Spleen (tissue), 11 donors: ENCODE results near the gene NPB. TPM values are rescaled to one million over a fixed set of nuclear protein-coding genes. Genes with fewer than 3 reads are reported as not detected.

Experiments used
- DNase-seq: peaks from one replicate; pipeline ENCODE4 v3.0.0-alpha.2; 2020
- H3K27ac ChIP-seq, 8 donors: fragments of 200-600 bp; sonication (generic) in 7 of 8; 1 replicate in 4 of 8; 2 replicates in 4 of 8; pipeline versions ENCODE4 v1.5.0 to v1.8.0; 2016 to 2021; ENCODE audit warnings: inconsistent platforms in 4 of 8, mild to moderate bottlenecking in 4 of 8, moderate library complexity in 1 of 8
- H3K27me3 ChIP-seq, 7 donors: fragments of 200-600 bp; sonication (generic) in 6 of 7; replicated peaks in 1 of 7; 1 replicate in 4 of 7; 2 replicates in 3 of 7; pipeline versions ENCODE4 v1.5.0 to v1.8.0; 2016 to 2021; ENCODE audit warnings: inconsistent platforms in 3 of 7, mild to moderate bottlenecking in 1 of 7
- H3K36me3 ChIP-seq, 6 donors: fragments of 200-600 bp; sonication (generic) in 5 of 6; 1 replicate in 4 of 6; 2 replicates in 2 of 6; pipeline versions ENCODE4 v1.5.0 to v1.8.0; 2016 to 2021; ENCODE audit warnings: inconsistent platforms in 2 of 6
- H3K4me1 ChIP-seq, 6 donors: fragments of 200-600 bp; sonication (generic) in 5 of 6; 1 replicate in 3 of 6; 2 replicates in 3 of 6; pipeline versions ENCODE4 v1.5.0 to v1.8.0; 2016 to 2021; ENCODE audit warnings: inconsistent platforms in 3 of 6
- H3K4me3 ChIP-seq, 8 donors: fragments of 200-600 bp; sonication (generic) in 7 of 8; 1 replicate in 4 of 8; 2 replicates in 4 of 8; pipeline versions ENCODE4 v1.5.0 to v1.8.0; 2016 to 2021; ENCODE audit warnings: inconsistent platforms in 4 of 8, mild to moderate bottlenecking in 4 of 8, moderate library complexity in 2 of 8
- H3K9me3 ChIP-seq, 8 donors: fragments of 200-600 bp; sonication (generic) in 7 of 8; 1 replicate in 4 of 8; 2 replicates in 4 of 8; pipeline versions ENCODE4 v1.5.0 to v1.8.0; 2016 to 2021; ENCODE audit warnings: inconsistent platforms in 4 of 8
- CTCF ChIP-seq, 11 experiments: fragments of 200-600 bp in 7 of 11; fragments of 450-650 bp in 4 of 11; sonication (generic) in 4 of 11; IDR thresholded peaks in 8 of 11; conservative IDR thresholded peaks in 3 of 11; 1 replicate in 7 of 11; 2 replicates in 4 of 11; pipeline versions ENCODE4 v1.4.0 to v1.8.0; 2016 to 2021; ENCODE audit warnings: antibody characterized with exemption in 11 of 11, inconsistent platforms in 4 of 11, mild to moderate bottlenecking in 1 of 11
- POLR2A ChIP-seq, 3 donors: fragments of 450-650 bp; IDR thresholded peaks; one replicate each; pipeline ENCODE4 v1.5.1; 2017; ENCODE audit warnings: antibody characterized with exemption in 3 of 3, mild to moderate bottlenecking in 1 of 3
- POLR2AphosphoS5 ChIP-seq, 3 donors: sonication (generic); formaldehyde crosslinking; IDR thresholded peaks; one replicate each; pipeline ENCODE4 v1.5.1; 2017; ENCODE audit warnings: antibody characterized with exemption in 3 of 3
- WGBS, 5 donors: extraction: QIAGEN DNeasy Blood & Tissue Kit in 3 of 5; methylation state at CpG; one replicate each; pipeline versions ENCODE4 v1.1.5 to v1.1.7; 2013 to 2018; 5-methylcytosine and 5-hydroxymethylcytosine counted together
- intact Hi-C: fragments of 100-400 bp; cut with DNase I; formaldehyde crosslinking; loops from one replicate; pipeline ENCODE4 v1.15.0; 2023; ENCODE audit warnings: low total_unique reads
- polyA plus RNA-seq, 3 donors: library from polyadenylated mRNA; stranded (reverse); fragments of 200-250 nt; gene quantifications; one replicate each; pipeline ENCODE4 v1.2.1, GENCODE V29; 2013
- total RNA-seq, 7 donors: library from RNA; depleted of rRNA in 3 of 7; stranded (reverse); fragments of >200 nt in 3 of 7; fragmentation: NEBNext Ultra II Directional in 4 of 7; extraction: Animal tissue kit (Norgen Biotek cat#: 25700) in 4 of 7; gene quantifications; one replicate each; pipeline versions ENCODE4 v1.1.0 to v1.2.1, GENCODE V29; 2016 to 2021
- donor health status: healthy with polysubstance abuse.
- donor health status: DM: no; HTN: no; CAD: no; lungs with moderate emphysema.
- donor health status: DM: no; HTN: no; CAD: no.
- donor health status: Bipolar disorder and iron deficiency.
- donor health status: healthy.
- donor health status: DM: no; HTN: no; CAD: no.
- donor health status: DM: yes; HTN: yes; CAD: no.

The NPB gene
- total and polyA plus RNA-seq, 10 donors = 0.23 to 4.8 (median 1.5) TPM; not detected in 1

DNA sequence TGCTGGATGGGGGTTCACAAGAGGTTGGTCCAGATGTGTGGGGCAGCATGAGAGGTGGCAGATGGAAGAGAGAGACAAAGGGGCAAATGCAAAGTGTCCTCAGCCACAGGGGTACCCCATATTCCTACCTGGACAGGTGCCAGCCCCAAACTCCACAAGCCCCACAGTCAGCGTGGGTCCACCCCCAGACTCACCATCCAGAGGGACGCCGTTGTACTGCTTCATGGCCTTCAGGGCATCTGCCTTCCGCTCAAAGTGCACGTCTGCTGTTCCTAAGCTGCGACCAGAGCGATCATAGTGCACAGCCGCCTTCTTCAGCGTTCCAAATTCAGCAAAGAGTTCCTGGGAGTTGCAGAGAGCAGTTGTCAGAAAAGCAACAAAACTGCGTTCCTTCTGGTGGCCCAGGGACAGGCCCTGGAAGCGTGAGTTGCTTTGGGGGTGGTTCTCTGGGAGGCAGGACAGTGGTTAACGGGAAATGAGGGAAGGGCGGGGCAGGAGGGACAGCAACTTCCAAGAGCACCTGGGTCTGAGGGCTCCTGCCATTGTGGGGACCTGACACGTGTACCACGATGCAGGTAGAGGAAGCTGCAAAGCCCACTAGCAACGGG, 12.9 kb upstream of the NPB start:
- Histone ChIP-seq H3K27me3 (no peaks in the 10 kb centered on the region), H3K4me3 (peak overlapping the region in 1 of 8 donors; percentile 89), H3K36me3 (peaks cover 4 to 72% (median 61%) of the 10 kb centered on the region in 6 donors), H3K4me1 (peaks cover 12 to 56% (median 34%) of the 10 kb centered on the region in 6 donors), H3K27ac (no peak overlapping the region), H3K9me3 (no peaks in the 10 kb centered on the region)
- intact Hi-C loops = no loop called here
- 88 to 94% (median 91%) methylated on average over 16 of the region's 16 CpGs for WGBS, 5 donors
- no peak for DNase-seq
- TF ChIP-seq POLR2A (IDR thresholded peaks at IDR 0.05) (no peak), CTCF (IDR thresholded peaks at IDR 0.05 in 8 of 11, conservative IDR thresholded peaks at IDR 0.05 in 3 of 11) (no peak), POLR2AphosphoS5 (IDR thresholded peaks at IDR 0.05) (no peak)

- Histone ChIP-seq H3K4me3 (peak overlapping the region in 3 of 8 donors; percentile 67 to 89 (median 86)), H3K4me1 (peaks cover 12 to 59% (median 34%) of the 10 kb centered on the region in 6 donors), H3K36me3 (peaks cover 4 to 72% (median 61%) of the 10 kb centered on the region in 6 donors), H3K27me3 (no peaks in the 10 kb centered on the region), H3K27ac (no peak overlapping the region), H3K9me3 (no peaks in the 10 kb centered on the region)
- intact Hi-C loops = no loop called here
- WGBS, 5 donors = 88 to 96% (median 91%) methylated on average over 9 of the region's 9 CpGs
- DNase-seq = no peak
- no peak for TF ChIP-seq POLR2AphosphoS5 (IDR thresholded peaks at IDR 0.05)
Measured at GRCh38 chr17:81889602-81890001, 12.4 kb upstream of the NPB start.

- Histone ChIP-seq H3K36me3 (peaks cover 4 to 72% (median 61%) of the 10 kb centered on the region in 6 donors), H3K9me3 (no peaks in the 10 kb centered on the region), H3K4me1 (peaks cover 12 to 59% (median 34%) of the 10 kb centered on the region in 6 donors), H3K27me3 (no peaks in the 10 kb centered on the region), H3K4me3 (peak overlapping the region; percentile 67 to 97 (median 86)), H3K27ac (peak overlapping the region; percentile 87 to 97 (median 94))
- intact Hi-C loops = no loop called here
- WGBS, 5 donors = 8 to 9% (median 9%) methylated on average over 30 to 69 of the region's 69 CpGs
- peak; percentile 82 for DNase-seq
- no peak for TF ChIP-seq POLR2A (IDR thresholded peaks at IDR 0.05)
- TF ChIP-seq POLR2AphosphoS5 (IDR thresholded peaks at IDR 0.05) = peak in 1 of 3 donors; percentile 24
Measured at GRCh38 chr17:81890447-81891302, 11.4 kb upstream of the NPB start.

DNA sequence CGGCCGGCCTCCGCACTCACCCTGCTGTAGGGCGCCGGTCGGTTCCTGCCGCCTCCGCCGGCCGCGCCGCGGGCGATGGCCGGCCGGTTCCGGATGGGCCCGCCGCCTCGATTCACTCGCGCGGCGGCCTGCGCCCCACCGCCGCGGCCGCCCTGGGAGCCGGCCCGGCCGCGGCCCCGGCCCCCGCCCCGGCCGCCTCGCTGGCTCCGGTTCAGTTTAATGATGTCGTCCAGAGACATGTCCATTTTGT, 10.8 kb upstream of the NPB start:
- 0 to 1% (median 0%) methylated on average over 2 to 40 of the region's 40 CpGs for WGBS, 5 donors
- peaks cover 12 to 59% (median 34%) of the 10 kb centered on the region in 6 donors for H3K4me1 ChIP-seq
- H3K27me3 ChIP-seq = no peaks in the 10 kb centered on the region
- intact Hi-C loops = no loop called here
- peak overlapping the region; percentile 87 to 97 (median 94) for H3K27ac ChIP-seq
- H3K36me3 ChIP-seq = peaks cover 4 to 72% (median 61%) of the 10 kb centered on the region in 6 donors
- peak overlapping the region; percentile 67 to 97 (median 86) for H3K4me3 ChIP-seq
- TF ChIP-seq POLR2AphosphoS5 (IDR thresholded peaks at IDR 0.05) (no peak), CTCF (IDR thresholded peaks at IDR 0.05 in 8 of 11, conservative IDR thresholded peaks at IDR 0.05 in 3 of 11) (no peak), POLR2A (IDR thresholded peaks at IDR 0.05) (no peak)
- no peaks in the 10 kb centered on the region for H3K9me3 ChIP-seq
- no peak for DNase-seq

DNA sequence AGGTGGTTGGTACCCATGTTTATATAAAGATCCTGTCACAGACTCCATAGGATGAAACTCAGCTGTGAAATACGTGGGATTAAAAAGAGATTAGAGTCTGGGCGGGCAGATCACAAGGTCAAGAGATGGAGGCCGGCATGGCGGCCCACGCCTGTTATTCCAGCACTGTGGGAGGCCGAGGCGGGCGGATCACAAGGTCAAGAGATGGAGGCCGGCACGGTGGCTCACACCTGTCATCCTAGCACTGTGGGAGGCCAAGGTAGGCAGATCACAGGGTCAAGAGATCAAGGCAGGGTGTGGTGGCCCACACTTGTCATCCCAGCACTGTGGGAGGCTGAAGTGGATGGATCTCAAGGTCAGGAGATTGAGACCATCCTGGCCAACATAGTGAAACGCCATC, 6.6 kb upstream of the NPB start:
- Histone ChIP-seq H3K4me1 (peaks cover 5 to 32% (median 19%) of the 10 kb centered on the region in 6 donors), H3K36me3 (peaks cover 0 to 72% (median 63%) of the 10 kb centered on the region in 6 donors), H3K27ac (no peak overlapping the region), H3K9me3 (no peaks in the 10 kb centered on the region), H3K27me3 (no peaks in the 10 kb centered on the region), H3K4me3 (no peak overlapping the region)
- intact Hi-C loops = no loop called here
- no peak for DNase-seq
- 86 to 92% (median 91%) methylated on average over 11 of the region's 11 CpGs for WGBS, 5 donors
- no peak for TF ChIP-seq POLR2AphosphoS5 (IDR thresholded peaks at IDR 0.05)
- no peak for TF ChIP-seq CTCF (IDR thresholded peaks at IDR 0.05 in 8 of 11, conservative IDR thresholded peaks at IDR 0.05 in 3 of 11)
- no peak for TF ChIP-seq POLR2A (IDR thresholded peaks at IDR 0.05)
